ENCODE results near the gene KANK4.
"Not testable (repeated sequence)": the region's sequence is repeated elsewhere in the genome, so short reads cannot be mapped to it uniquely, and the experiment has no call there.

KANK4 gene

GRCh38 chr1:62260688-62261087 lies 58.5 kb downstream of the KANK4 start:
- Histone ChIP-seq H3K4me3 (ENCODE audit: low read length) (no peak overlapping the region), H3K36me3 (ENCODE audit: control insufficient read depth, insufficient read depth, low read length) (no peaks in the 10 kb centered on the region), H3K27me3 (ENCODE audit: control insufficient read depth, insufficient read depth, low read length) (no peaks in the 10 kb centered on the region), H3K4me1 (ENCODE audit: control insufficient read depth, insufficient read depth, low read length) (no peaks in the 10 kb centered on the region; the same call in 1 of the 2 replicates), H3K27ac (ENCODE audit: low read length) (no peak overlapping the region), H3K9me3 (ENCODE audit: control insufficient read depth, insufficient read depth, low read length) (no peaks in the 10 kb centered on the region)
- no CpG with 5 or more reads among the region's 3 CpGs for WGBS (ENCODE audit: insufficient coverage, insufficient read length)
- no peak for DNase-seq (ENCODE audit: low read depth, low spot score)

- H3K36me3 ChIP-seq (ENCODE audit: control insufficient read depth, insufficient read depth, low read length): no peaks in the 10 kb centered on the region
- no peaks in the 10 kb centered on the region; the same call in 1 of the 2 replicates for H3K4me1 ChIP-seq (ENCODE audit: control insufficient read depth, insufficient read depth, low read length)
- H3K27ac ChIP-seq (ENCODE audit: low read length): no peak overlapping the region
- no CpG with 5 or more reads among the region's 4 CpGs for WGBS (ENCODE audit: insufficient coverage, insufficient read length)
- DNase-seq (ENCODE audit: low read depth, low spot score): no peak
- no peaks in the 10 kb centered on the region for H3K27me3 ChIP-seq (ENCODE audit: control insufficient read depth, insufficient read depth, low read length)
- H3K9me3 ChIP-seq (ENCODE audit: control insufficient read depth, insufficient read depth, low read length): no peaks in the 10 kb centered on the region
- no peak overlapping the region for H3K4me3 ChIP-seq (ENCODE audit: low read length)
Observed at GRCh38 chr1:62259551-62259950, 59.7 kb downstream of the KANK4 start.

DNA sequence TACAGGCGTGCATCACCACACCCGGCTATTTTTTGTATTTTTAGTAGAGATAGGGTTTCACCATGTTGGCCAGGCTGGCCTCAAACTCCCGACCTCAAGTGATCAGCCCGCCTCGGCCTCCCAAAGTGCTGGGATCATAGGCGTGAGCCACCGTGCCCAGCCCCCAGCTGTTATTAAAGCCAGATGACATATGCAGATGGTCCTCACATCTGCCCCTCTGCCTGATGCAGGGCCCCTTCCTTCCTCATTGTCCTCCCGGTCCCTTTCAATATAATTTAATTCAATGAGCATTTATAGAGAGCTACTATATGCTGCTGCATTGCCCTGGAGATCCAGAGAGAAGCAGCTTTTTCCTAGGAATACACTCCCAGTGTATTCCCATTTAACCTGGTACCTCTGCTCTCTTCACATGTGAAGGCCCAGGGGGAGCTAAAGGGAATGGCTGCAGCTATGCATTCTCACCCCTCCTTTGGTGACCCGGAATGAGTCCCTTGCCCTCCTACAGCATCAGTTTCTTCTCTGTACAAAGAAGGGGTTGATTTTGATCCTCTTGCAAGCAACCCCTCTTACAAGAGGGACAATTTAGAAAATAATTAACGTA lies 69.0 kb downstream of the KANK4 start:
- DNase-seq (ENCODE audit: low read depth, low spot score): no peak
- Histone ChIP-seq H3K36me3 (ENCODE audit: control insufficient read depth, insufficient read depth, low read length) (no peaks in the 10 kb centered on the region), H3K27me3 (ENCODE audit: control insufficient read depth, insufficient read depth, low read length) (no peaks in the 10 kb centered on the region), H3K9me3 (ENCODE audit: control insufficient read depth, insufficient read depth, low read length) (no peaks in the 10 kb centered on the region), H3K4me3 (ENCODE audit: low read length) (no peak overlapping the region), H3K4me1 (ENCODE audit: control insufficient read depth, insufficient read depth, low read length) (no peaks in the 10 kb centered on the region), H3K27ac (ENCODE audit: low read length) (no peak overlapping the region)
- 100% methylated on average over 1 of the region's 10 CpGs for WGBS (ENCODE audit: insufficient coverage, insufficient read length)

- H3K4me3 ChIP-seq (ENCODE audit: low read length): no peak overlapping the region
- WGBS (ENCODE audit: insufficient coverage, insufficient read length): no CpG with 5 or more reads among the region's 14 CpGs
- H3K9me3 ChIP-seq (ENCODE audit: control insufficient read depth, insufficient read depth, low read length): no peaks in the 10 kb centered on the region
- DNase-seq (ENCODE audit: low read depth, low spot score): no peak
- no peaks in the 10 kb centered on the region for H3K27me3 ChIP-seq (ENCODE audit: control insufficient read depth, insufficient read depth, low read length)
- no peaks in the 10 kb centered on the region for H3K36me3 ChIP-seq (ENCODE audit: control insufficient read depth, insufficient read depth, low read length)
- no peaks in the 10 kb centered on the region for H3K4me1 ChIP-seq (ENCODE audit: control insufficient read depth, insufficient read depth, low read length)
- H3K27ac ChIP-seq (ENCODE audit: low read length): no peak overlapping the region
Observed at GRCh38 chr1:62247391-62248168, 71.7 kb downstream of the KANK4 start.

DNA sequence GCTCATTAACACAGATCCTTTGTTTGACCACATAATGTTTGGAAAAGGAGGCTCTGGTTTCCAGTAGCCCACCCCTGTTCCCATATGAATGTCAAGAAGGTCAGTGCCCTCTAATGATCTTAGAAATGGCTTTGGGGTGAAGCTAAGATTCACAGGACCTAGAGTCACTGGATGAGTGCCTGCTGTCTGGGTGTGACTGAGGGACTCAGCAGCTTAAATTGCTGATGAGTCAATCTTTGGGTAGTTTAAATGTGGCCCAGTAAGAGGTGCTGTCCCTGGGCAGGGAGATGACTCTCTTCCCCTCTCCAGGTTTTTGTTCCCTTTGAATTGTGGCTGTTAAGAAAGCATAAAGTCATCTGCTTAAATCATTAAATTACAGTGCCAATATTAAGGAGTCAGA lies 74.0 kb downstream of the KANK4 start:
- no peaks in the 10 kb centered on the region for H3K9me3 ChIP-seq (ENCODE audit: control insufficient read depth, insufficient read depth, low read length)
- no peak for DNase-seq (ENCODE audit: low read depth, low spot score)

GRCh38 chr1:62244380-62244779 lies 74.9 kb downstream of the KANK4 start:
- H3K4me1 ChIP-seq (ENCODE audit: control insufficient read depth, insufficient read depth, low read length); H3K27ac ChIP-seq (ENCODE audit: low read length); H3K27me3 ChIP-seq (ENCODE audit: control insufficient read depth, insufficient read depth, low read length); DNase-seq (ENCODE audit: low read depth, low spot score); H3K9me3 ChIP-seq (ENCODE audit: control insufficient read depth, insufficient read depth, low read length); H3K4me3 ChIP-seq (ENCODE audit: low read length); H3K36me3 ChIP-seq (ENCODE audit: control insufficient read depth, insufficient read depth, low read length): not testable (repeated sequence)
- WGBS (ENCODE audit: insufficient coverage, insufficient read length): no CpG with 5 or more reads among the region's 3 CpGs

More for the DNA sequence above, 74.0 kb downstream of the KANK4 start:
- Histone ChIP-seq H3K27ac (ENCODE audit: low read length) (no peak overlapping the region), H3K36me3 (ENCODE audit: control insufficient read depth, insufficient read depth, low read length) (no peaks in the 10 kb centered on the region), H3K4me1 (ENCODE audit: control insufficient read depth, insufficient read depth, low read length) (no peaks in the 10 kb centered on the region), H3K27me3 (ENCODE audit: control insufficient read depth, insufficient read depth, low read length) (no peaks in the 10 kb centered on the region), H3K4me3 (ENCODE audit: low read length) (no peak overlapping the region)

DNA sequence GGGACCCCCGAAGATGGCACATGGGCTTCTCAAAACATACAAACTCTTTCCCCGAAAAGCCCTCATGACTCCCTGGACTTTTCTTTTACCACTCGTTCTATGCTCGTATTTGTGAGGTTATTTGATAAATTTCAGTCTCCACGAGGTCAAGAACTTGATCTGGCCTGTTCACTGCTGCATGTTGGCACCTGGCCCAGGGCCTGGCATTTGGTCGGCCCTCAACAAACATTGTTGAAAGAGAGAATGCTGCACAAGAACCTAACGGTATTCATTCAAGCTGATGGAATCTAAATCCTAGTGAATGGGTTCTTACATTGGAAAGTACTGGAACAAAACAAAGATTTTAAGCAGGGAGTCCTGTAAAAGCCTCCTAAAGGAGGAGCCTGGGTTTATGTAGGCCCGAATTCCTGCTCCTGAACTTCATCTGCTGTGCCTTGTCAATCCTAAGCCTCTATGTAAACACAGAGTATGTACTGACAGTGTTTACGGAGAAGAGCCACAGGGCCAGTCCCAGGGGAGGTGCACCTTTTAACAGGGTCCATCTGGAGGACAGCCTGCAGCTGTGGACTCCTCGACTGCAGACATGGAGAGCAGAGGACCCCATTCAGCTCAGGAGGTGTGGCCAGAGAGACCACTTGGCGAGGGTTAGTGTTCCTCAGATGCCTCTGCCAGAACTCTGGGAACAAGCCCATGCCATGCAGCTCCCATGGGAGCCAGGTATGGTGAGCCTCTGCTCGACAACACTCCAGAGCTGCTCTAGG lies 77.7 kb downstream of the KANK4 start:
- Histone ChIP-seq H3K36me3 (ENCODE audit: control insufficient read depth, insufficient read depth, low read length) (no peaks in the 10 kb centered on the region), H3K9me3 (ENCODE audit: control insufficient read depth, insufficient read depth, low read length) (no peaks in the 10 kb centered on the region), H3K27me3 (ENCODE audit: control insufficient read depth, insufficient read depth, low read length) (no peaks in the 10 kb centered on the region), H3K27ac (ENCODE audit: low read length) (no peak overlapping the region), H3K4me1 (ENCODE audit: control insufficient read depth, insufficient read depth, low read length) (peaks cover 3% of the 10 kb centered on the region; the same call in 1 of the 2 replicates), H3K4me3 (ENCODE audit: low read length) (no peak overlapping the region)
- WGBS (ENCODE audit: insufficient coverage, insufficient read length): no CpG with 5 or more reads among the region's 12 CpGs
- DNase-seq (ENCODE audit: low read depth, low spot score): no peak

DNA sequence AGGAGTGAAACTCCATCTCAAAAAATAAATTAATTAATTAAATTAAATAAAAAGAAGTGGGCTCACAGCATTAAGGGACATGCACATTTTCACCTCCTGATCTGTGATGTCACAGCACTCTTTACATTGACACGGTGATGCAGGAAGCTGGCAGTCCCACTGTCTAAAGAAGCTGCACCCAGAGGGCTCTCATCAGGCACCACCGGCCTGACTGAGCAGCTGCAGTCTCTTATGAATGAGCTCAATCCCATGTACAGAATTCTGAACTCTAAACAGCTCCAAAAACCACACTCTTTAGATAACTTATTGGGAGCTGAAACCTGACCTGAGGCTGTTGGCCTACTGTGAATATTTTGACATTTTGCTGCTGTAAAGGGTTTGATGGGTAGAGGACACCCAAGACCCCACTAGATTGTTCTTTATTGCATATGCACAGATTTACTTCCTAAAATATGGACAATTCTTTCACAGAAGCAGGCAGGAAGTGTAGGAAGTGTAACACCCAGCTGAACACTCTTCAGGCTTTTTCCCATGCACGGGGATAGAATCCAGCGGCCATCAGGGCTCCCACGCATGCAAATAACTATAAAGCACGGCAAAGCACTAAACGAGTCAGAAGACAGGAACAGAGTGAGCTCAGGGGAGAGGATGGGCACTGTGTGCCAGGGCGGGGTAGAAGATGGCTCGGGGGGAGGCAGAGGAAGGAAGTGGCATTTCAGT lies 78.4 kb downstream of the KANK4 start:
- no CpG with 5 or more reads among the region's 9 CpGs for WGBS (ENCODE audit: insufficient coverage, insufficient read length)
- Histone ChIP-seq H3K27me3 (ENCODE audit: control insufficient read depth, insufficient read depth, low read length) (no peaks in the 10 kb centered on the region), H3K4me3 (ENCODE audit: low read length) (no peak overlapping the region), H3K4me1 (ENCODE audit: control insufficient read depth, insufficient read depth, low read length) (peaks cover 3% of the 10 kb centered on the region; the same call in 1 of the 2 replicates), H3K27ac (ENCODE audit: low read length) (no peak overlapping the region), H3K36me3 (ENCODE audit: control insufficient read depth, insufficient read depth, low read length) (no peaks in the 10 kb centered on the region), H3K9me3 (ENCODE audit: control insufficient read depth, insufficient read depth, low read length) (no peaks in the 10 kb centered on the region)
- no peak for DNase-seq (ENCODE audit: low read depth, low spot score)

- not testable (repeated sequence) for H3K36me3 ChIP-seq (ENCODE audit: control insufficient read depth, insufficient read depth, low read length); H3K27me3 ChIP-seq (ENCODE audit: control insufficient read depth, insufficient read depth, low read length); DNase-seq (ENCODE audit: low read depth, low spot score); H3K9me3 ChIP-seq (ENCODE audit: control insufficient read depth, insufficient read depth, low read length); H3K27ac ChIP-seq (ENCODE audit: low read length); H3K4me1 ChIP-seq (ENCODE audit: control insufficient read depth, insufficient read depth, low read length); H3K4me3 ChIP-seq (ENCODE audit: low read length)
- WGBS (ENCODE audit: insufficient coverage, insufficient read length): no CpG with 5 or more reads among the region's 3 CpGs
Observed at GRCh38 chr1:62239652-62240403, 79.4 kb downstream of the KANK4 start.

DNA sequence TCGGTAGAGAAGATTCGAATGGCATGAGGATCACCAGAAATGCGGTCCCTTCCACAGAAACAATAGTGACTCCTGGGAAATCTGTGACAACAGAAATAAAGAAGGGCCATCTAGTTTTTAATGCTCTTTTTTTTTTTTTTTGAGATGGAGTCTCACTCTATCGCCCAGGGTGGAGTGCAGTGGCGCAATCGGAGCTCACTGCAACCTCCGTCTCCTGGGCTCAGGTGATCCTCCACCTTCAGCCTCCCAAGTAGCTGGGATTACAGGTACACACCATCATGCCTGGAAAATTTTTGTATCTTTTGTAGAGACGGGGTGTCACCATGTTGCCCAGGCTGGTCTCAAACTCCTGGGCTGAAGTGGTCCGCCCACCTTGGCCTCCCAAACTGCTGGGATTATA lies 80.7 kb downstream of the KANK4 start:
- no peaks in the 10 kb centered on the region for H3K9me3 ChIP-seq (ENCODE audit: control insufficient read depth, insufficient read depth, low read length)
- no peak overlapping the region for H3K4me3 ChIP-seq (ENCODE audit: low read length)
- no CpG with 5 or more reads among the region's 9 CpGs for WGBS (ENCODE audit: insufficient coverage, insufficient read length)
- H3K36me3 ChIP-seq (ENCODE audit: control insufficient read depth, insufficient read depth, low read length): no peaks in the 10 kb centered on the region
- no peak overlapping the region for H3K27ac ChIP-seq (ENCODE audit: low read length)
- no peaks in the 10 kb centered on the region for H3K27me3 ChIP-seq (ENCODE audit: control insufficient read depth, insufficient read depth, low read length)
- DNase-seq (ENCODE audit: low read depth, low spot score): no peak
- peaks cover 3% of the 10 kb centered on the region for H3K4me1 ChIP-seq (ENCODE audit: control insufficient read depth, insufficient read depth, low read length)
